Measurements from ENCODE around the gene GJB5. TPM values are rescaled to one million over a fixed set of nuclear protein-coding genes. Genes with fewer than 3 reads are reported as not detected.

GJB5 gene
- total RNA-seq, 4 donors from 2014 or later, result not detected

GRCh38 chr1:34787461-34788420, 32.9 kb downstream of the GJB5 start:
- DNase-seq (ENCODE audit: low spot score) (no peak), ATAC-seq (ENCODE audit: low FRiP score) (no peak)
- no peak for TF ChIP-seq CTCF (IDR thresholded peaks at IDR 0.05)

DNA sequence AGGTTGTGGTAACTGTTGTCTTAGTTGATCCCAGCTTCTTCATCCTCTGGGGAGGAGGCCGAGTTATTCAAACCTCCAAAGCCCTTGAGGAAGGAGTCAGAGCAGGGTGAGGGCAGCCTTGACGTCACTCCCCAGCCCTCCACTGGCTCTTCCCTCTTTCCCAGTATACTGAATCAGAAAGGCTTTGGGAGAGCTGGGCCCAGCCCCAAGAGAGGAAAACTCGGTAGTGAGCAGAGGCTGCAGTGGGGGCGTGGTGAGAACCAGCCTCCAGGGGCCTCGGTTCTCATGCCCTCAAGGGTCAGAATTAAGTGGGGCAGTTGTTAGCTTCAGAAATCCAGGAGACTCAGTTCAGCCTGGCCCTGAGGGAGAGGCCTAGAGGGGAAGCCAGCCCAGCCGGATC, 36.1 kb downstream of the GJB5 start:
- DNase-seq (ENCODE audit: low spot score) (no peak), ATAC-seq (ENCODE audit: low FRiP score) (no peak)
- TF ChIP-seq CTCF (IDR thresholded peaks at IDR 0.05), result no peak

DNA sequence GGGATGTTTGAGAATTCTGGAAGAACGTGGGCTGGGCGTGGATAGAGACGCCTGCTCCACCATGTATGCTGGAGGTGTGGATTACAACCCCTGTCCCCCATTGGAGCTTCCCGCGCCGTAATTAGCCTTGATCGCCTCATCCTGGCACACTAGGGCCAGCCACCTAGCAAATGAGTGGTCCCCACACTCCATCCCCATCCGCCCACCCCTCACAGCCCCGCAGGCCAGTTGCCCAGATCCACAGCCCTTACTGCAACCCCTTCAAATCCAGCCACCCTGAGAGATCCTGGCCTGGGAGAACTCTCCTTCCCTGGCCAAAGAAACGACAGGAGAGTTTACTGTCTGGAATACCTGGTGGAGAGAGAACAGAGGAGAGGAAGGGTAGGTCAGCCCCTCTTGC, 37.6 kb downstream of the GJB5 start:
- no peak for TF ChIP-seq CTCF (IDR thresholded peaks at IDR 0.05)
- ATAC-seq (ENCODE audit: low FRiP score), result no peak

DNA sequence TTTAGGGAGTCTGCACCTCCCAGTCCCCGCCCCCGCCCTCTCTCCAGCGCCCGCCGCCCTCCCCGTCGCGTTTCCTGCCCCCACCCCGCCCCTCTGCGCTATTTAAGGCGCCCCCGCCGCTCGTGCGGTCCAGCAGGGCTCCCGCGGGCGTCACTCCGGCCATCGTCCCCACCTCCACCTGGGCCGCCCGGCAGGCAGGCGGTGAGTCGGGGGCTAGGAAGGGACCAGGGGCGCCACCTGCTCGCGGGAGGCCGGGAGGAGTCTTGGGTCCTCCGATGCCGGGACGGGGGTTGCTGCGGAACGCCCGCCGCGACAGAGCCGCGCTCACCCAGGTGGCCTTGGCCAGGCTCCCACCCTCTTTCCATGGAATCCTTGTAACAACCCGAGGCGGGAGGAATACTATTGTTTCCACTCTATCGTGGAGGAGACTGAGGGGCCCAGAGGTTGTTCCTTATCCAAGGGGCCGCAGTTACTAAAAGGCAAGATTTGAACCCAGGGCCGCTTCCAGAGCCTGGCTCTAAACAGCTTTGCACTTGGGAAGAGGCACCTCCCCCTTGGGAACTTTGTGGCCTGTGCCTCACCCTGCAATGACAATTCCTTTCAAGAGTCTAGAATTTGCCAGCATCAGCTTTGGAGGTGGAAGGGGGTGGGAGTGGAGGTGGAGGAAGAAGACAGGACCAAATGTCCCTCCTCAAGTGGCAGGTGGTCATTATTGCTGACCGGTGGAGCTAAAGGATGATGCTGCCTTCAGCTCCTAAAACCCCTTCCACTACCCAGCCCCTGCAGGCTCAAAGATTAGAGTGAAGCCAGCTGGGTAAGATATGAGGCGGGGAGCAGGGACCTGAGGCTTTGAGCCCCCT, 38.3 kb downstream of the GJB5 start, which contains the start of gene GJA4:
Gene GJA4 (plus strand): TSS at position 132 of the 860 bp plus-strand sequence. CDS start 1,215 bp downstream, outside the sequence.
- DNase-seq (ENCODE audit: low spot score) (no peak), ATAC-seq (ENCODE audit: low FRiP score) (no peak)
- no peak for TF ChIP-seq CTCF (IDR thresholded peaks at IDR 0.05)

More for the DNA sequence above, 37.6 kb downstream of the GJB5 start:
- DNase-seq (ENCODE audit: low spot score), result no peak

DNA sequence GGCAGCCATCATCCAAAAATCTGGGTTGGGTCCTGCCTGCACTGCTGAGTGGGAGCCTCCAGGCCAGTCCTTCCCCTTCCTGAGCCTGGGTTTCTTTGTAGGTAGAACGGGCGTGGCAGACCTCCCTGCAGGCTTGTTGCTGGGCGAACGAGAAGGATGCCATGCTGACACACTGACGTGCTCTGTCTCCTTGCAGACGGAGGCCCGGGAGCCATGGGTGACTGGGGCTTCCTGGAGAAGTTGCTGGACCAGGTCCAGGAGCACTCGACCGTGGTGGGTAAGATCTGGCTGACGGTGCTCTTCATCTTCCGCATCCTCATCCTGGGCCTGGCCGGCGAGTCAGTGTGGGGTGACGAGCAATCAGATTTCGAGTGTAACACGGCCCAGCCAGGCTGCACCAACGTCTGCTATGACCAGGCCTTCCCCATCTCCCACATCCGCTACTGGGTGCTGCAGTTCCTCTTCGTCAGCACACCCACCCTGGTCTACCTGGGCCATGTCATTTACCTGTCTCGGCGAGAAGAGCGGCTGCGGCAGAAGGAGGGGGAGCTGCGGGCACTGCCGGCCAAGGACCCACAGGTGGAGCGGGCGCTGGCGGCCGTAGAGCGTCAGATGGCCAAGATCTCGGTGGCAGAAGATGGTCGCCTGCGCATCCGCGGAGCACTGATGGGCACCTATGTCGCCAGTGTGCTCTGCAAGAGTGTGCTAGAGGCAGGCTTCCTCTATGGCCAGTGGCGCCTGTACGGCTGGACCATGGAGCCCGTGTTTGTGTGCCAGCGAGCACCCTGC, 39.3 kb downstream of the GJB5 start:
- ATAC-seq (ENCODE audit: low FRiP score), result no peak
- no peak for TF ChIP-seq CTCF (IDR thresholded peaks at IDR 0.05)

DNA sequence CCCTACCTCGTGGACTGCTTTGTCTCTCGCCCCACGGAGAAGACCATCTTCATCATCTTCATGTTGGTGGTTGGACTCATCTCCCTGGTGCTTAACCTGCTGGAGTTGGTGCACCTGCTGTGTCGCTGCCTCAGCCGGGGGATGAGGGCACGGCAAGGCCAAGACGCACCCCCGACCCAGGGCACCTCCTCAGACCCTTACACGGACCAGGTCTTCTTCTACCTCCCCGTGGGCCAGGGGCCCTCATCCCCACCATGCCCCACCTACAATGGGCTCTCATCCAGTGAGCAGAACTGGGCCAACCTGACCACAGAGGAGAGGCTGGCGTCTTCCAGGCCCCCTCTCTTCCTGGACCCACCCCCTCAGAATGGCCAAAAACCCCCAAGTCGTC, 39.9 kb downstream of the GJB5 start:
- DNase-seq (ENCODE audit: low spot score) (no peak), ATAC-seq (ENCODE audit: low FRiP score) (no peak)

More for the DNA sequence above, 39.3 kb downstream of the GJB5 start:
- DNase-seq (ENCODE audit: low spot score), result no peak

More for the DNA sequence above, 39.9 kb downstream of the GJB5 start:
- no peak for TF ChIP-seq CTCF (IDR thresholded peaks at IDR 0.05)

Data from omental fat pad (tissue), 4 donors.